GM21576 (cell line): ENCODE results near the gene TMEM225B.
"Not testable (repeated sequence)": the region's sequence is repeated elsewhere in the genome, so short reads cannot be mapped to it uniquely, and the experiment has no call there.

Source experiments
- ATAC-seq: cut with Tn5 transposase; IDR thresholded peaks from one replicate; pipeline ENCODE4 v1.9.1; 2021; ENCODE audit warnings: mild to moderate bottlenecking, moderate library complexity; ENCODE audit not compliant: unreplicated experiment

Gene TMEM225B

DNA sequence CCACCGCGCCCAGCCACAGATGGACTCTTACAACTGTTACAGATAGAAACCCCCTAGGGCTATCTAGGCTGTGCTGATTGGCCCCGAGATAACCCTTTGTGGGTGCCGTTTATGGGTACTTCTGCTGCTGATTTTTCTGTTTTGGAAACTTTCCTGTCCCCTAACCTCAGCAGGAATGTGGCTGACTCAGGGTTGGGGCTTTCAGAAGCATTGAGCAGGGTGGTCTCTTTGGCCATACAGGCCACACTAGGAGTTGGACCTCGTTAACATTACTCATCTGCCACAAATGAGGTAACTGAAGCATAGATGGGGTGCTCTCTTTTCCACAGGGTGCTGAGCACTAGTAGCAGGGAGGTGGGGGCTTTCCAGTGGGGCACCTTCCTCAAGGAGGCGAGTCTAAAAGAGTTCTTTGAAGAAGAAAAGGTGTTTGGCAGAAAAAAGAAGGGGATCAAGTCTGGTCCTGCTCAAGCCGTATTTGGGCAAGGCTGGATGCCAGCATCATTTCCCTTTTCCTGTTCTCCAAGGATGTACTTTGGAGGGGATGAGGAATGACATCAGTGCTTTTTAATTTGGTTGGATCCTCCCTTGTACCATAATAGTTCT is 25.1 kb downstream of the TMEM225B start:
- no peak for ATAC-seq

DNA sequence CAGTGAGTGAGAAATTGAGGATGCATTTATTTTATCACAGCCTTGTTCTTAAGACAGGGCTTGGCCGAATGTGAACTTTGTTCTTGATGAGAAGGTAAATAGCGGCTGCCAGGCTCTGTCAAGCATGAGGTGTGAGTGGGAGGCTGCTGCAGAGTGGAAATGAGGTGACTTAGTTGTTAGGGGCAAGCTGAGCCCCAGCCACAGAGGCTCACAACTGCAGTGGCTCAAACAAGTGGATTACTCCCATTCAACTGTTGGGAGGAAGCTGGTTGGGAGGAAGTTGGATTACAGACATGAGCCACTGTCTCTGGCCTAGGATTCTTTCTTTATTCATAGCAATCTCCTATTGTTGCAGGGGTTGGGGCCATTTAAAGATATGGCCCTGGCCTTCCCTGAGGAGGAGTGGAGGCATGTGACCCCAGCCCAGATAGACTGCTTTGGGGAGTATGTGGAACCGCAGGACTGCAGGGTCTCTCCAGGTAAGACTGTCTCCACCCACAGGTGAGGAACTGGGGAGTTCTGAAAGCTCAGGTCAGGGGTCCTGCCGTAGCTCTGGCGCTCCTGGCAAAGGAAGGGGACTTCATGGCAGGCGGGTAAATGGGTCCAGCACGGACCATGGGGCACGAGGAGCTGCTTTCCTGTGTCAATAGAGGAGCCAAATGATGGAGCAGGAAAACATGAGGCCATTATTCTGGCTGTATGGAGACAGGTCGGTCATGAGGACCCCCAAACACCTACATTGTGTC is 25.8 kb downstream of the TMEM225B start:
- no peak for ATAC-seq

DNA sequence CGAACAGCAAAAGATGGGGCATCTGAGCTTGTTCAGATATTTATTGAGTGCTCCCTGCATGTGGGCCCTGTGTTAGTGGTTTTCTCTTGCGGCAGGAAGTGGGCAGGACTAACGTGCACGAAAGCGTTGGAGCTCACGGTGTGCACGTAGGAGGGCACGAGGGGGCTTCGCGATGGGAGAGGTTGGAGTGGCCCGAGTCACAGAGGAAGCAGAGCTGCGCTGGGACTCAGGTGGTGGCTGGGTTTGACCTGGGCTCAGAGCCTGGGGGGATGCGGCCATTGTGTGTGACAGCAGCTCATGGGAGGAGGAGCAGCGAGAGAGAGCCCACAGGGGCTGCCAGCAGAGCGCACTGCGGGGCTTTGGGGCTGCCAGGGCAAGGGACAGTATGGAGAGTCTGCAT is 26.4 kb downstream of the TMEM225B start:
- no peak for ATAC-seq

DNA sequence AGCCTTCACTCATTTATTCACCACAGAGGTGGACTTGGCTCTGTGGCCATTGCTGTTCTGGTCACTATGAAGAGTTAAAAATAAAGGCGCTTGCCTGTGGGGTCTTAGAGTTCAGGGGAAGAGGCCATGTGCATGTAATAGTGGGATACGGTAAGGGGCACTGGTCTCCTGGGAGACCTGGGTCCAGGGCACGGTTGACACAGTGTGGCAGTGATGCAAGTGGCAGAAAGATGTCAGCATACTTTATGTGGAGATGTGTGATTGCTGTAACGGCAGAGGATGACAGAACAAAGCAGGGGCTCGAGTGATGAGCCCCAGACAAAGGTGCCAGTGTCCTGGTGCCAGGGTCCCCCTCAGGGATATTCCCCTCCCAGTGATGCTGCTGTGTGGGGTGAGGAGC is 27.3 kb downstream of the TMEM225B start:
- ATAC-seq = no peak

DNA sequence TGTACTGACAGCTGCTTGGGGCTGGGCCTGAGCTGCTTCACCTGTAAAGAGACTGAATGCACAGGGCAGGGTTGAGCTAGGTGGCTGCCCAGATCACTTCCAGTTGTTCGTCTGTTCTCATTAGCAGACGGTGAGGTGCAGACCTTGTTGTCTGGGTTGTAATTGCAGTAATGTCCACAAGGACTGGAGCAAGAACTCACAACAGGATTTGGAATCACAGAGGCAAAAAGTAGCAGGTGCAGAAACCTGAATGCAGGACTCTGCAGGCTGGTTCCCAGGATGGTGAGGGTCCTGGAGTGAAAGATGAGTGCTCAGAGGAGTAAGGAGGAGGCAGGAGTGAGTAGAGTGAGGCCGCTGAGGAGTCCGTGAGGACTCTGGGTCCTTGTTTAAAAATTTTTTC is 27.9 kb downstream of the TMEM225B start:
- ATAC-seq = no peak

- no peak for ATAC-seq
Measured at GRCh38 chr7:99626661-99627060, 28.6 kb downstream of the TMEM225B start.

- no peak for ATAC-seq
Measured at GRCh38 chr7:99627513-99627912, 29.4 kb downstream of the TMEM225B start.

DNA sequence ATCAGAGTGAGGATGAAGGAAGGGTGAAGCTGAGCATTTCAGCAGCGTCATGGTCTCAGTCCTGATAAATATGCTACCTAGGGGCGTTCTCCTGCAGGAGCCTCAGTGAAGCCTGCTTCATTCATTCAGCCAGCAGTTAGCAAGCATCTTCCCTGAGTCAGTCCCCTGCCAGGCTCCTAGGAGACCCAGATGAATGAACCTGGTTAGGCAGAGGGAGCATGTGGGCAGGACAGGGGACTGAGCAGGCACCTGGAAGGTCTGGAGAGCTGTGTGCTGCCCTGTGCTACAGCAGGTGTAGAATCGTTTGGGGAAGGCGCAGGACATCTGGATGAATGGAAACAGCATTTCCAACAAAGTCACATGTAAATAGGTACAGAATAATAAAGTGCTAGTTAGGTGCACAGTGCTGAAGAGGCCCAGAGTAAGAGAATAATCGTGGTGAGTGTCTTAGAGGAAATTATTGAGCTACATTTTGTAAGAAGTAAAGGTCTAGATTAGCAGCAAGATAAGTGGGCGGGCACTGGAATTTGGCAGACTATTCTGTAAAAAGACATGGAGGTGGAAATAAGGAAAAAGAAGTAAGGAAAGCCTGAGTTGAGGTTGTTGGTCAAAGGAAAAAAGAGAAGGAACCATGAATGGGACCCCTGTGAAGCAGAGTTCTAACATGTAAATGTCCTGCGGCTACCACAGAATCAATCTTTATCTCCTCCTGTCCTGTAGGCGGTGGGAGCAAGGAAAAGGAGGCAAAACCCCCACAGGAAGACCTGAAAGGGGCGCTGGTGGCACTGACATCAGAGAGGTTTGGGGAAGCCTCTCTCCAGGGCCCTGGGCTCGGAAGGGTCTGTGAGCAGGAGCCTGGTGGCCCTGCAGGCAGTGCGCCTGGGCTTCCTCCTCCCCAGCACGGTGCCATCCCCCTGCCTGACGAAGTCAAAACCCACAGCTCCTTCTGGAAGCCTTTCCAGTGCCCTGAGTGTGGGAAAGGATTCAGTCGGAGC is 30.7 kb downstream of the TMEM225B start:
- ATAC-seq = no peak

GRCh38 chr7:99629643-99630042 is 31.6 kb downstream of the TMEM225B start:
- no peak for ATAC-seq

GRCh38 chr7:99631295-99632109 is 33.4 kb downstream of the TMEM225B start:
- ATAC-seq = no peak

DNA sequence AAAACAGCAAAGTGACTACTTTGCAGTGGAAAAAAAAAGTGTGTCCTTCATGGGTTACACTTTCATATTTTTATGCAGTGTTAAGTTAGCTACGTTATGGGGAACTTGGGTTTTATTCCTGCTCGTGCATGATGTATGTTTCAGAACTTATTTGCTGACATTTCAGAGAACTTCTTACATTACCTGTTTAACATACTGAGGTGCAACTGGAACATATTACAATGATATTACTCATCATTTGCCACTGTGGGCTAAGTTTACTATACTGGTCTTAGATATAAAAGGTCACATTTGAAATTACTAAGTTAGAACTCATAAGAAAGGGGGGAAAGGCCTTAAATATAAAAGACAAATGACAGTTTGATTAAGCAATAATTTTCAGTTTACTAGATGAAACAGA is 39.3 kb downstream of the TMEM225B start:
- not testable (repeated sequence) for ATAC-seq

- ATAC-seq = no peak
Measured at GRCh38 chr7:99638731-99639130, 40.7 kb downstream of the TMEM225B start.

- no peak for ATAC-seq
Measured at GRCh38 chr7:99639267-99639666, 41.2 kb downstream of the TMEM225B start.

GRCh38 chr7:99642027-99642426 is 44.0 kb downstream of the TMEM225B start:
- ATAC-seq = no peak

DNA sequence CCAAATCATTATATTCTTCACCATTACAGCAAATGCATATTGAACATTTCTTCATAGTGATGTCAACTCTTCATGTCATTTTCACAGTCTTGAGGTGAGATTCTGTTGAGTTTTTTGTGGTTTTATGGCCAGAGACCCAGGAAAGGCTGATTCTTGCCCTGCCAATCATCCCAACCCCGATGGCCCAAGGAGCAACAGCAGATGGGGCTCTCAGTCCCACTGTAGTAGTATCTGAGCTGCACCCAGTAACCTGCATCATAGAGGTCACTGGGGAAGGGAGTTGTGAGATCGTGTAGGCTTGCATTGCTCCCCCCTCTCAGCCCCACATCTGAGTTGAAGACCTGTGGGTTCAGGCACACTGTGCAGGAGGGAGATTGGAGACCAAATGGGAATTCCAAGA is 45.4 kb downstream of the TMEM225B start:
- no peak for ATAC-seq

GRCh38 chr7:99644431-99644830 is 46.4 kb downstream of the TMEM225B start:
- ATAC-seq = no peak

GRCh38 chr7:99645590-99645989 is 47.5 kb downstream of the TMEM225B start:
- ATAC-seq = no peak

GRCh38 chr7:99648843-99649242 is 50.8 kb downstream of the TMEM225B start:
- ATAC-seq = no peak

DNA sequence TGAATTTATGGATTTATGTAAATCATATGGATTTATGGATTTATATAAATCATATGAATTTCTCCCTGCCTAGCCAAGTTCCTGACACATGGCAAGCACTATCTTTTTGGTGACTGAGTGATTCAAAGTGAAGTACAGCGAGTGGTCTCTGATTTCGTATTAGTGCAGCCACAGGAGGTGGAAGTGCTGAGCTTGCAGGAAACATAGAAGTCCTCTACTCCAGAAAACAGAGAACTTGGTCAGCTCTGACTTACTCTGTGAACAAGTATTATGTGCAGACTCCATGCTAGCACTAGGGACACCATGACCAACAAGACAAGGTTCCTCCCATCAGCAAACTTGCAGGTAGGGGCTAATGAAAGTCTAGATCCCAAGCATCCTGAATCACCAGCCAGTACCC is 53.2 kb downstream of the TMEM225B start:
- no peak for ATAC-seq

DNA sequence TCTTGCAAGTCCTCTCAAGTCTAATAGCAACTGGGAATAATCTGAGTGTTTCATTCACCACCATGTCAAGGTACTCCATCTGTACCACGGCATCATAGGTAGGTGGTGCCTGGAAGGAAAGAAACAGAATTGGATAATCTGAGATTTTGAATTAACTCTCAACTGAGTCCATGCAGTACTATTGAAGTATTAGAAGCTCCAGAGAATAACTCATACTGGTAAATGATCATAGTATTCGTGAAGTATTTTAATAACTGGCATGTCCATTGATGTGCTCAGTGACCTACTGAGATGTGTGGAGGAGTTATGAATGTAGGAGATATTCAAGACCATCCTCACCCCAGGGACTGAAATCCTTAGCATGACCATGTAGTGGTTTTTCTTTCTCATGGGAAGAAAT is 54.6 kb downstream of the TMEM225B start:
- no peak for ATAC-seq

- ATAC-seq = not testable (repeated sequence)
Measured at GRCh38 chr7:99653269-99653668, 55.2 kb downstream of the TMEM225B start.
